Left cardiac atrium (tissue), 4 donors: ENCODE measurements around the gene TSR3. TPM values are rescaled to one million over a fixed set of nuclear protein-coding genes. Genes with fewer than 3 reads are reported as not detected.
"Not testable (repeated sequence)": the region's sequence is repeated elsewhere in the genome, so short reads cannot be mapped to it uniquely, and the experiment has no call there.

ENCODE experiments used
- ATAC-seq, 2 donors: fragments of 200-7000 bp; cut with Tn5 transposase; one replicate each; pipeline ENCODE4 v1.9.1; 2020; ENCODE audit warnings: mild to moderate bottlenecking in 2 of 2, moderate library complexity in 2 of 2
- DNase-seq: peaks from one replicate; pipeline ENCODE4 v3.0.0-alpha.2; 2020
- intact Hi-C, 2 donors: fragments of 100-400 bp; cut with DNase I; formaldehyde crosslinking; loops; one replicate each; pipeline versions ENCODE4 v1.14.1 to v1.15.1; 2022 to 2023
- total RNA-seq, 2 donors: library from RNA; stranded (reverse); fragmentation: NEBNext Ultra II Directional; extraction: Animal tissue kit (Norgen Biotek cat#: 25700); gene quantifications; one replicate each; pipeline ENCODE4 v1.2.1, GENCODE V29; 2021
- donor health status: DM: no; HTN: yes; CAD: no.
- donor health status: DM: no; HTN: yes; CAD: no; lungs with severe emphysema.
- donor health status: DM: yes; HTN: yes; CAD: no.
- donor health status: Dilated cardiomyopathy.

Gene TSR3
- total RNA-seq, 2 donors from 2014 or later, result 44.5 to 59.1 TPM

- ATAC-seq (no peak), DNase-seq (no peak)
- intact Hi-C loops, result no loop called here
Measured at GRCh38 chr16:1330931-1331711, 20.6 kb downstream of the TSR3 start.

GRCh38 chr16:1330260-1330914 lies 21.3 kb downstream of the TSR3 start:
- no peak for DNase-seq
- no peak for ATAC-seq
- intact Hi-C loops, result no loop called here

DNA sequence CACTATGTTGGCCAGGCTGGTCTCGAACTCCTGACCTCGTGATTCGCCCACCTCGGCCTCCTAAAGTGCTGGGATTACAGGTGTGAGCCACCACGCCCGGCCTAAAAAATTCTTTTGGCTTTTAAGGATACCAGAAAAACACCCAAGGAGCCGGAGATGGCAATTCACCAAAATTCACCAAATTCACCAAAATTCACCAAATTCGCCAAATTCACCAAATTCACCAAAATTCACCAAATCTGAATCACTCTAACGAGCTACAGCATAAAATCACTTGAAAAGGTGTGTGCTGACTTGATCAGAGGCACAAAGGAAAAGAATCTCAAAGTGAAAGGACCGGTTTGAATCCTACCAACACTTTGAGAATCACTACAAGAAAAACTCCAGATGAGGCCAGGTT lies 22.7 kb downstream of the TSR3 start:
- ATAC-seq, DNase-seq, intact Hi-C loops: not testable (repeated sequence)

DNA sequence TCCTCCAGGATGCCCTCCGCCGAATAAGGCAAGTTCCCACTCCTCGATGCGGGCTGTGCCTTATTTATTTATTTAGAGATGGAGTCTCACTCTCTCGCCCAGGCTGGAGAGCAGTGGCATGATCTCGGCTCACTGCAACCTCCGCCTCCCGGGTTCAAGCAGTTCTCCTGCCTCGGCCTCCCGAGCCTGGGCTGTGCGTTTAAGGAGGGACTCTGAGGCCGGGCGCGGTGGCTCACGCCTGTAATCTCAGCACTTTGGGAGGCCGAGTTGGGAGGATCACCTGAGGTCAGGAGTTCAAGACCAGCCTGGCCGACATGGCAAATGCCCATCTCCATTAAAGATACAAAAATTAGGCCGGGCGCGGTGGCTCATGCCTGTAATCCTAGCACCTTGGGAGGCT lies 23.5 kb downstream of the TSR3 start:
- DNase-seq, intact Hi-C loops, ATAC-seq: not testable (repeated sequence)

GRCh38 chr16:1327619-1327947 lies 24.1 kb downstream of the TSR3 start:
- intact Hi-C loops, result no loop called here
- ATAC-seq (no peak), DNase-seq (no peak)

DNA sequence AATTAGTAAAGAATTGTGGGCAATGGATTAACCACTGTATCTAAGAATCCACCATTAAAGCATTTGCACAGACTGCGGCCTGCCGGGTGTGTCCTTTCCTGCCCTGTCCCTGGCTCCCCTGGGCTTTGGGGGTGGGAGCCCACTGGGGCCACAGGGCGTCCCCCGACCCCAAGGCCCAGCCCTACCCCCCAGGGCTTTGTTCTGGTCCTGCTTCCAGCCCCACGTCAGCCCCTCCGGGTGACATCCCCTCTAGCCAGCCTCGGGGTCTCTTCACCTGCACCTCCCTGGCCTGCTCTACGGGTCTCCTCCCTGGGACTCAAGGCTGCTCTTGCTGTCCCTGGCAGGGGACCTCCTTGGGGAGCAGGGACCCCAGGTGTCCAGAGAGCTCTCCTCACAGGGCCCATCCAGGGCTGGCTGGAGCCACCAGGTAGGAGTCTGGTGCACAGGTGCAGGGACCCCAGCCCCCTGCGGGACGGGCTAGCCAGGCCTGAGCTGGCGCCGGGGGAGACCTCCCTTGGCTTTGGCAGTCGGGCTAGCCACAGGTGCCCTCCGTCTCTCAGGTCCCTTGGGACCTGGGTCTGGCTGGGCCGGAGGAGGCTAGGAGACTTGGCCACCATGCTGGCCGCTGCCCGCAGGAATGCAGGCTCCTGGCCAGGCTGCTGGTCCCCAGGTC lies 24.6 kb downstream of the TSR3 start:
- ATAC-seq (no peak), DNase-seq (no peak)
- intact Hi-C loops, result no loop called here

DNA sequence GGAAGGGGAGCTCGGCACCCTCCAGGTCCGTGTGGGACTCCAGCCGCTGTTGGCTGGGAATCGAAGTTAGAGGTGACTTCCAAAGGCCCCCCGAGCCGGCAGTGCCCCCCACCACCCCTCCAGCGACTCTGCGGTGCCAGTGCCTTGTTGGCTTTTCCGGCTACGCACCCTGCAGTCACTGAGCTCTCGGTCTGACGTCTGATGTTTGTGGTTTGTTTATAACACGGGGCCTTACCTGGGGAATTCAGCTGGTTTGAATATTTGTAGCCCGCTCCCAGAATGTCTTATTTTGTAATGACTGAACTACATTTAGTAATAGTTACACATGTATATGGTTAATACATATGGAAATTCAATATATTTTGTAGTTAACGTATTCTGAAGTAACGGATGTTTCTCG lies 25.3 kb downstream of the TSR3 start:
- ATAC-seq (no peak), DNase-seq (no peak)
- intact Hi-C loops, result no loop called here

DNA sequence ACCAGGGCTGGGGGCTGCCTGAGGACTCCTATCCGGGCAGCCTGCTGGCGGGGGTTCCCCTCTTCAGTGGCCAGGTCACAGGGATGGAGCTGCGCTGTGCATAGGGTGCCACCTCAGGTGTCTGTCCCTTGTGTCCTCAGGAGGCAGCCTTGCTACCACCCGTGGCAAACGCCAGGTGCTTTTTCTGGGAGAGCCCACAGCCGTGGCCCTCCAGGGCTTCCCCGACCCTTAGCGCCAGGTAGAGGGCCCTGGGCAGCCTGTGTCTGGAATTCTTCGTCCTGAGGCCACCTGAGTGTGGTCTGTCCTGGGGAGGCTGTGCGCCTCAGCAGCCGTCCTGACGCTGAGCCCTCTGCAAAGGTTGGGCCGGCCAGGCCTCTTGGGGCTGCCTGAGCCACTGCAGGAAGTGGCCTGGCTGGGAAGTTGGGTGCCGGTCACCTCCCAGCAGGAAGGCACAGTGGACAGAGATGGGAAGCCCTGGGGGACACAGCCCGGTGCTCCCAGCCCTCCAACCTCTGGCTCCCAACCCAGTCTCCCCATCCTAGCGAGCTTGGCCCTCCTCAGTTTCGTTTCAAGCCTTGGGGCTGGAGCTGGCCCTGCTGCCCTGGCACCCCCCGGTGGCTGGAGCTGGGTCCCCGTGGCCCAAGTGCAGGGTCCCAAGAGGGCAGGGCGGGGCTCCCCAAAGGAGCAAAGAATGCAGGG lies 25.9 kb downstream of the TSR3 start:
- intact Hi-C loops, result no loop called here
- no peak for DNase-seq
- peak; percentile 5 to 24 for ATAC-seq

DNA sequence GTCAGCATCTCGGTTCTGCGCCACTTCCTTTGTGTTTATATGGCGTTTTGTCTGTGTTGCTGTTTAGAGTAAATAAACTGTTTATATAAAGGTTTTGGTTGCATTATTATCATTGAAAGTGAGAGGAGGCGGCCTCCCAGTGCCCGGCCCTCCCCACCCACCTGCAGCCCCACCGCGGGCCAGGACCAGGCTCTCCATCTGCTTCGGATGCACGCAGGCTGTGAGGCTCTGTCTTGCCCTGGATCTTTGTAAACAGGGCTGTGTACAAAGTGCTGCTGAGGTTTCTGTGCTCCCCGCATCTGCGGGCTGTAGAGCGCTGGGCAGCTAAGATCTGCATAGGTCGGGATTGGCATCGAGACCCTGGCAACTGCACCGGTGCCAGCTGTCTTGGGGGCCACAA lies 26.4 kb downstream of the TSR3 start:
- intact Hi-C loops, result no loop called here
- no peak for DNase-seq
- no peak for ATAC-seq

DNA sequence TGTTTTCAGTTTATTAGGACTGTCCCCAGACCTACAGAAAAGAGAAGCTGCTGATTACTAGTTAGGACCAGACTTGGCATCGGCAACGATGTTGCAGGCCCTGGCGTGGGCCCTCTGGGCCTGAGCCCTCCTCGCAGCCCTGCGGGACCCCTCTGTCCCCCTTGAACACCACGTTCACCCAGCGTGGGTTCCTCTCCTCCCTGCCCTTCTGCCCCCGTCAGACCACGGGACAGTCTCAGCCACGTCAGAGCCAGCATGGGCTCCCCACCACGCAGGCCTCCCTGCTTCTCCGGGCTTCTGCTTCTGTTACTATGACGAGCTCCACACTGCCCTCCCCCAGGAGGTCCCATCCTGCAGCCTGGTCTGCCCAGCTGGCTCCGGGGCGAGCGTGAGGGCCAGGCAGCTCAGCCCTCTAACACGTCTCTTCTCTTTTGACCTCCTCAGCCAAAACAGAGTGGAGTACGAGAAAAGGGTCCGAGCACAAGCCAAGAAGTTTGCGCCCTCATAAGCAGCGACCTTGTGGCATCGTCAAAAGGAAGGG lies 27.3 kb downstream of the TSR3 start:
- DNase-seq (no peak), ATAC-seq (no peak)
- intact Hi-C loops, result no loop called here

GRCh38 chr16:1323296-1324239 lies 28.1 kb downstream of the TSR3 start:
- intact Hi-C loops, result no loop called here
- ATAC-seq (no peak), DNase-seq (no peak)

DNA sequence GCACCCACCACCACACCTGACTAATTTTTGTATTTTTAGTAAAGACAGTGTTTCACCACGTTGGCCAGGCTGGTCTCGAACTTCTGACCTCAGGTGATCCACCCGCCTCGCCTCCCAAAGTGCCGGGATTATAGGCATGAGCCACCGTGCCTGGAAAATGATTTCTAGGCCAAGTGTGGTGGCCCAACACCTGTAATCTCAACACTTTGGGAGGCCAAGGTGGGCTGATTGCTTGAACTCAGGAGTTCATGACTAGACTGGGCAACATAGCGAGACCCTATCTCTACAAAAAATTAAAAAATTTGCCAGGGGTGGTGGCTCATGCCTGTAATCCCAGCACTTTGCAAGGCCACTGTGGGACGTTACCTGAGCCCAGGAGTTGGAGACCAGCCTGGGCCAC lies 29.3 kb downstream of the TSR3 start:
- no peak for DNase-seq
- intact Hi-C loops, result no loop called here
- no peak for ATAC-seq

- DNase-seq, result no peak
- intact Hi-C loops, result no loop called here
- peak in 1 of 2 donors; percentile 24 for ATAC-seq
Measured at GRCh38 chr16:1320658-1321240, 30.9 kb downstream of the TSR3 start.

DNA sequence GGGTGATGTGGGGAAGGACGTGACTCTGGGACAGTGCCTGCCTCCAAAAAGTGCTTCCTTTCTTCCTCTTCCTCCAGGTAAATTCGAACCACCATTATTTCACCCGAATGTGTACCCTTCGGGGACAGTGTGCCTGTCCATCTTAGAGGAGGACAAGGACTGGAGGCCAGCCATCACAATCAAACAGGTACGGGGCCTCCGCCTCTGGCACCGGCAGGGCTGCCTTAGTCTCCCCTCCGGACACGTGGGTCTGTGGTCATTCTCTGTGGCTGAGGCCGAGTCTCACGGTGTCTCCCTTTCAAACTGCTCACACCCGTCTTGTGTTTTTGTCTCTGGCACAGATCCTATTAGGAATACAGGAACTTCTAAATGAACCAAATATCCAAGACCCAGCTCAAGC lies 31.6 kb downstream of the TSR3 start:
- no peak for DNase-seq
- intact Hi-C loops, result no loop called here
- ATAC-seq, result no peak

GRCh38 chr16:1319041-1319440 lies 32.6 kb downstream of the TSR3 start:
- ATAC-seq (no peak), DNase-seq (no peak)
- intact Hi-C loops, result no loop called here

- intact Hi-C loops, result no loop called here
- DNase-seq (no peak), ATAC-seq (no peak)
Measured at GRCh38 chr16:1318268-1318545, 33.5 kb downstream of the TSR3 start.

DNA sequence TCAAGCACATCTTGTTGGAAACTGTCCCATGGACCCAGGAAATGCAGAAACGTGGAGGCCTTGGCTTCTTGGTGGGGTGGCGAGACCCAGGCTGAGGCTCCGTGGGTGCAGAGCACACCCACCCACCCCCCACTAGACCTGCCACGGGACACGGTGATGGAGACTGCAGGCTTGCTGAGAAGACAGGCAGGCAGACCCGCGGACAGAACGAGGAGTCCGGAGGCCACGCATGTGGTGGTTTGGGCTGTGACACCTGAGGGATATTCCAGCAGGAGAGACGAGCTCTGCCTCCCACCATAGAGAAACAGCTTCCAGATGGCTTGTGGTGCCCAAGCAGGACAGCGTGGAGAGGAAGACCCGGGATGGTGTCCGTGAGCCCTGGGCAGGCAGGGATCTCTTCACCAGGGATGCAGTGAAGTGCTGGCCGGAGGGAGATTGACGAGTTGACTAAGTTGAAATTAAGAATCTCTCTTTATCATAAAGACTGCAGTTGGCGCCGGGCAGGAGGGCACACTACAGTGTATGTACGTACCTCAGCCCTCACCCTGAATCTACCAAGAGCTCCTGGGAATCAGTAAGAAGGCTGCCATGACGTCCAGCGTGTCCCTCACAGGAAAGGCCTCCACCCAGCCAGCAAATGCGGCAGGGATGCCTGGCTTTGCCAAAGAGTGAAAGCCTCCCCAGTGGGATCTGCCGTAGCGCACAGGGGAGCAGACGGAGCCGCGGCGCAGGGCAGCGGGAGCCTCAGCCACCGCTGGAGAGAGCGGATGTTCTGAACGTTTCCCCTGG lies 34.0 kb downstream of the TSR3 start:
- ATAC-seq (no peak), DNase-seq (no peak)
- intact Hi-C loops, result no loop called here

DNA sequence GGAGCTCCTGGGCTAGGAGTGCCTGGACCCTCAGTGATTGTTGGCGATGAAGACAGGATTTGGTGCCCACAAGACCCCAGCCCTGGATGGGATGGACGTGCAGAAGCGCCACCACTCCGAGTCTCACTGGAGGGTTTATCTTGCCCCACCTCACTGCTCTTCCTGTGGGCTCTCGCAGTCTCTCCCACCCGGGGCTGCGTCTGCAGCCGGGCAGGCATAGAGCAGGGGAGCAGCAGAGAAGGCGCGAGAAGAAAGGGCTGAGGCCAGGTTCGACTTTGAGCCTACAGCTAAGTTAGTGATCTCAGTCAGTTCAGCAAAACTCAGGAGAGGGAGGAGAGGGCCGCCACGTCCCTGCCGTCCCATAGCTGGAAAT lies 35.7 kb downstream of the TSR3 start:
- ATAC-seq (no peak), DNase-seq (no peak)
- intact Hi-C loops, result no loop called here
